HCT116 (cell line): ENCODE data around the gene SRCAP. TPM values are rescaled to one million over a fixed set of nuclear protein-coding genes. Genes with fewer than 3 reads are reported as not detected.

Source experiments
- ATAC-seq: fragments of 200-7000 bp; cut with Tn5 transposase; 2 replicates; pipeline ENCODE4 v1.9.1; 2020; ENCODE audit warnings: mild to moderate bottlenecking, moderate library complexity
- BruUV-seq: library from RNA; stranded (reverse); fragments of 400-500 nt; replicated peaks from 2 replicates; lab custom pipeline; 2021; lab: Mats Ljungman, UMichigan
- CTCF ChIA-PET: fragments of 300-600 bp; sonication (Branson Sonifier 250); formaldehyde crosslinking; loops from one replicate; lab custom pipeline; 2021; ENCODE audit warnings: antibody characterized with exemption; lab: Charles Lee
- POLR2A ChIA-PET: fragments of 300-600, 350-600 bp; sonication (Branson Sonifier 250); formaldehyde crosslinking; loops from one replicate; lab custom pipeline; 2021; ENCODE audit warnings: antibody characterized with exemption; lab: Charles Lee
- RAD21 ChIA-PET, 2 experiments: fragments of 300-600 bp; sonication (Branson Sonifier 250); formaldehyde crosslinking; loops; one replicate each; lab custom pipeline; 2023; ENCODE audit warnings: low total read pairs in 2 of 2; ENCODE audit not compliant: uncharacterized antibody in 2 of 2, unreplicated experiment in 2 of 2, low non-redundant PET in 1 of 2; lab: Charles Lee
- DNase-seq: peaks from one replicate; pipeline ENCODE4 v3.0.0-alpha.2; 2010; ENCODE audit warnings: low read depth, low spot score
- H2AFZ ChIP-seq: fragments of 200-600 bp; shearing (Covaris generic), sonication (generic); 2 replicates; pipeline ENCODE4 v1.6.1; 2017; ENCODE audit warnings: low read depth, mixed run types, mixed read lengths, antibody characterized with exemption, low read length; ENCODE audit not compliant: poor library complexity, severe bottlenecking
- H3K27ac ChIP-seq: 2 replicates; pipeline ENCODE4 v1.5.1; 2012; ENCODE audit warnings: low read depth, low read length
- H3K27me3 ChIP-seq: fragments of 200-600 bp; sonication (generic); 2 replicates; pipeline ENCODE4 v1.6.1; 2016; ENCODE audit warnings: mixed run types, low read length, mixed read lengths; ENCODE audit not compliant: insufficient read depth
- H3K36me3 ChIP-seq, 2 experiments: fragments of 200-500 bp in 1 of 2; fragments of 200-600 bp in 1 of 2; sonication (Bioruptor generic) in 1 of 2; sonication (generic) in 1 of 2; 2 replicates each; pipeline versions ENCODE4 v1.5.1 to v1.6.1; 2014 to 2016; ENCODE audit warnings: low read length in 2 of 2, inconsistent platforms in 1 of 2, mixed read lengths in 1 of 2, mixed run types in 1 of 2; ENCODE audit not compliant: insufficient read depth in 2 of 2, control insufficient read depth in 1 of 2
- H3K4me1 ChIP-seq, 2 experiments: fragments of 200-600 bp in 1 of 2; sonication (generic) in 1 of 2; 2 replicates each; pipeline versions ENCODE4 v1.5.1 to v1.6.1; 2012 to 2017; ENCODE audit warnings: low read length in 2 of 2, inconsistent platforms in 1 of 2, mild to moderate bottlenecking in 1 of 2, mixed read lengths in 1 of 2, mixed run types in 1 of 2, moderate library complexity in 1 of 2; ENCODE audit not compliant: insufficient read depth in 2 of 2, control insufficient read depth in 1 of 2
- H3K4me2 ChIP-seq: fragments of 200-600 bp; sonication (generic); 2 replicates; pipeline ENCODE4 v1.6.1; 2017; ENCODE audit warnings: mixed run types, low read length, mixed read lengths
- H3K4me3 ChIP-seq, 2 experiments: fragments of 200-600 bp in 1 of 2; sonication (generic) in 1 of 2; replicated peaks in 1 of 2; 2 replicates each; pipeline ENCODE4 v1.5.1; 2011 to 2016; ENCODE audit warnings: low read length in 2 of 2, control low read depth in 1 of 2, low read depth in 1 of 2, mild to moderate bottlenecking in 1 of 2, mixed read lengths in 1 of 2, mixed run types in 1 of 2
- H3K79me2 ChIP-seq: fragments of 200-600 bp; sonication (generic); 2 replicates; pipeline ENCODE4 v1.6.1; 2017; ENCODE audit warnings: mild to moderate bottlenecking, mixed run types, low read length, moderate library complexity, mixed read lengths; ENCODE audit not compliant: insufficient read depth
- H3K9ac ChIP-seq: fragments of 200-600 bp; sonication (generic); 2 replicates; pipeline ENCODE4 v1.6.1; 2016; ENCODE audit warnings: low read length, mixed read lengths
- H3K9me2 ChIP-seq: fragments of 200-600 bp; sonication (generic), shearing (Covaris generic); 2 replicates; pipeline ENCODE4 v1.6.1; 2017; ENCODE audit warnings: mixed run types, mild to moderate bottlenecking, moderate library complexity; ENCODE audit not compliant: insufficient read depth
- H3K9me3 ChIP-seq, 2 experiments: fragments of 200-500 bp in 1 of 2; fragments of 200-600 bp in 1 of 2; sonication (Bioruptor generic) in 1 of 2; sonication (generic) in 1 of 2; 2 replicates each; pipeline ENCODE4 v1.6.1; 2014 to 2017; ENCODE audit warnings: low read length in 2 of 2, mixed read lengths in 2 of 2, inconsistent platforms in 1 of 2, low read depth in 1 of 2, mild to moderate bottlenecking in 1 of 2, mixed run types in 1 of 2, moderate library complexity in 1 of 2; ENCODE audit not compliant: control insufficient read depth in 1 of 2, insufficient read depth in 1 of 2
- H4K20me1 ChIP-seq: fragments of 200-600 bp; sonication (generic), shearing (Covaris generic); 2 replicates; pipeline ENCODE4 v1.6.1; 2017; ENCODE audit warnings: mixed run types, mild to moderate bottlenecking, moderate library complexity; ENCODE audit not compliant: insufficient read depth
- CBX3 ChIP-seq: IDR thresholded peaks from 2 replicates; pipeline ENCODE4 v1.6.1; 2012; ENCODE audit warnings: low read depth
- CEBPB ChIP-seq: IDR thresholded peaks from 2 replicates; pipeline ENCODE4 v1.6.1; 2012; ENCODE audit warnings: low read depth
- EZH2 ChIP-seq: fragments of 200-600 bp; sonication (generic); IDR thresholded peaks from 2 replicates; pipeline ENCODE4 v1.6.1; 2017; ENCODE audit warnings: antibody characterized with exemption, mixed run types
- EZH2phosphoT487 ChIP-seq: fragments of 200-600 bp; IDR thresholded peaks from 2 replicates; pipeline ENCODE4 v1.6.1; 2018; ENCODE audit warnings: antibody characterized with exemption, borderline replicate concordance
- JUND ChIP-seq: IDR thresholded peaks from 2 replicates; pipeline ENCODE4 v1.6.1; 2012
- POLR2A ChIP-seq: IDR thresholded peaks from 2 replicates; pipeline ENCODE4 v1.7.0; 2011; ENCODE audit warnings: borderline replicate concordance; ENCODE audit not compliant: insufficient read depth, insufficient read length; ENCODE audit errors: extremely low read depth
- POLR2AphosphoS5 ChIP-seq: IDR thresholded peaks from 2 replicates; pipeline ENCODE4 v1.6.1; 2011; ENCODE audit warnings: mild to moderate bottlenecking, low read depth, low read length, moderate library complexity
- SP1 ChIP-seq: IDR thresholded peaks from 2 replicates; pipeline ENCODE4 v1.6.1; 2012; ENCODE audit warnings: low read depth
- SRF ChIP-seq: IDR thresholded peaks from 2 replicates; pipeline ENCODE4 v1.6.1; 2012; ENCODE audit warnings: low read depth
- YY1 ChIP-seq: IDR thresholded peaks from 2 replicates; pipeline ENCODE4 v1.6.1; 2011; ENCODE audit warnings: low read length, low read depth, moderate library complexity, mild to moderate bottlenecking; ENCODE audit not compliant: insufficient replicate concordance; ENCODE audit errors: extremely low read depth
- ZFX ChIP-seq: fragments of 450-650 bp; IDR thresholded peaks from 2 replicates; pipeline ENCODE4 v1.6.1; 2017
- ZNF274 ChIP-seq: fragments of 200-500 bp; sonication (Bioruptor generic); IDR thresholded peaks from 2 replicates; pipeline ENCODE4 v1.6.1; 2014; ENCODE audit warnings: mild to moderate bottlenecking, low read depth, low read length, inconsistent platforms
- intact Hi-C: fragments of 100-400 bp; cut with micrococcal nuclease; formaldehyde crosslinking; loops from 2 replicates; pipeline ENCODE4 v1.10.0; 2022
- total RNA-seq: library from RNA; stranded (reverse); gene quantifications from one replicate; pipeline ENCODE4 v1.2.1, GENCODE V29; 2021; ENCODE audit not compliant: unreplicated experiment
- TF ChIP-seq, protein P1 (sequence below): IDR thresholded peaks from 2 replicates; pipeline ENCODE4 v1.6.1; 2012; ENCODE audit warnings: low read depth
- TF ChIP-seq, protein P2 (sequence below): IDR thresholded peaks from 2 replicates; pipeline ENCODE4 v1.6.1; 2012

The SRCAP gene
- total RNA-seq, 1 experiment from 2014 or later, result 59.6 TPM

- Histone ChIP-seq H3K9me2 (no peaks in the 10 kb centered on the region), H3K4me3 (peak overlapping the region in 1 of 2 experiments; percentile 97; a peak in 1 of 4 replicates), H3K36me3 (peaks cover 10 to 21% of the 10 kb centered on the region in 2 experiments), H3K9me3 (no peaks in the 10 kb centered on the region), H2AFZ (no peak overlapping the region), H3K4me2 (peak overlapping the region; percentile 95), H3K27me3 (no peaks in the 10 kb centered on the region), H3K9ac (peak overlapping the region; percentile 96; the same call in 1 of the 2 replicates), H3K79me2 (peaks cover 15% of the 10 kb centered on the region; the same call in 1 of the 2 replicates), H4K20me1 (no peaks in the 10 kb centered on the region), H3K27ac (no peak overlapping the region), H3K4me1 (peaks cover 16 to 26% of the 10 kb centered on the region in 2 experiments; a peak in 3 of 4 replicates)
- CTCF ChIA-PET, result no interaction called here
- intact Hi-C loops, result no loop called here
- RAD21 ChIA-PET, result no interaction called here
- BruUV-seq, result no TSS peak
- DNase-seq (no peak), ATAC-seq (no peak)
- no peak for TF ChIP-seq EZH2phosphoT487
- TF ChIP-seq POLR2A, result no peak
- TF ChIP-seq EZH2, result no peak
- TF ChIP-seq POLR2AphosphoS5, result no peak
- no peak for TF ChIP-seq JUND
- TF ChIP-seq, protein P1, sequence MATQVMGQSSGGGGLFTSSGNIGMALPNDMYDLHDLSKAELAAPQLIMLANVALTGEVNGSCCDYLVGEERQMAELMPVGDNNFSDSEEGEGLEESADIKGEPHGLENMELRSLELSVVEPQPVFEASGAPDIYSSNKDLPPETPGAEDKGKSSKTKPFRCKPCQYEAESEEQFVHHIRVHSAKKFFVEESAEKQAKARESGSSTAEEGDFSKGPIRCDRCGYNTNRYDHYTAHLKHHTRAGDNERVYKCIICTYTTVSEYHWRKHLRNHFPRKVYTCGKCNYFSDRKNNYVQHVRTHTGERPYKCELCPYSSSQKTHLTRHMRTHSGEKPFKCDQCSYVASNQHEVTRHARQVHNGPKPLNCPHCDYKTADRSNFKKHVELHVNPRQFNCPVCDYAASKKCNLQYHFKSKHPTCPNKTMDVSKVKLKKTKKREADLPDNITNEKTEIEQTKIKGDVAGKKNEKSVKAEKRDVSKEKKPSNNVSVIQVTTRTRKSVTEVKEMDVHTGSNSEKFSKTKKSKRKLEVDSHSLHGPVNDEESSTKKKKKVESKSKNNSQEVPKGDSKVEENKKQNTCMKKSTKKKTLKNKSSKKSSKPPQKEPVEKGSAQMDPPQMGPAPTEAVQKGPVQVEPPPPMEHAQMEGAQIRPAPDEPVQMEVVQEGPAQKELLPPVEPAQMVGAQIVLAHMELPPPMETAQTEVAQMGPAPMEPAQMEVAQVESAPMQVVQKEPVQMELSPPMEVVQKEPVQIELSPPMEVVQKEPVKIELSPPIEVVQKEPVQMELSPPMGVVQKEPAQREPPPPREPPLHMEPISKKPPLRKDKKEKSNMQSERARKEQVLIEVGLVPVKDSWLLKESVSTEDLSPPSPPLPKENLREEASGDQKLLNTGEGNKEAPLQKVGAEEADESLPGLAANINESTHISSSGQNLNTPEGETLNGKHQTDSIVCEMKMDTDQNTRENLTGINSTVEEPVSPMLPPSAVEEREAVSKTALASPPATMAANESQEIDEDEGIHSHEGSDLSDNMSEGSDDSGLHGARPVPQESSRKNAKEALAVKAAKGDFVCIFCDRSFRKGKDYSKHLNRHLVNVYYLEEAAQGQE, result no peak
- POLR2A ChIA-PET, result no interaction called here
These were observed 46.3 kb upstream of the SRCAP start for GRCh38 chr16:30652718-30653117.

DNA sequence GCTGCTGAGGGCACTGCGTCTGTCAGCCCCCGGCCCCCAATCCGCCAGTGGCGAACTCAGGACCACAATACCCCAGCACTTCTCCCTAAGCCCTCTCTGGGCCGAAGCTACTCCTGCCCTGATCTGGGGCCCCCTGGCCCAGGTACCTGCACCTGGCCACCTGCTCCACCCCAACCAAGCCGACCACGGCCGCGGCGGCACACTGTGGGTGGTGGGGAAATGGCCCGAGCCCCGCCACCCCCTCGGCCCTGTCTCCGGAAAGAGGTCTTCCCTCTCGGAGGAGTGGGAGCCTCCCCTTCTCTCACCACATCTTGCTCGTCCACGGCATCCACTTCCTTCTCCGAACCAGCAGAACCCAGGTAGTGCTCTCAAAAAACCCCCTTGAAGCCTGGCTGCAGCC is 44.1 kb upstream of the SRCAP start:
- Histone ChIP-seq H3K9ac (no peak overlapping the region), H2AFZ (no peak overlapping the region), H3K4me3 (no peak overlapping the region), H3K27ac (no peak overlapping the region), H3K79me2 (peaks cover 18% of the 10 kb centered on the region), H3K36me3 (peaks cover 10 to 21% of the 10 kb centered on the region in 2 experiments), H3K9me2 (no peaks in the 10 kb centered on the region), H3K4me2 (no peak overlapping the region), H3K4me1 (peaks cover 16 to 26% of the 10 kb centered on the region in 2 experiments; a peak in 3 of 4 replicates), H3K9me3 (no peaks in the 10 kb centered on the region), H3K27me3 (no peaks in the 10 kb centered on the region), H4K20me1 (no peaks in the 10 kb centered on the region)
- ATAC-seq, result no peak
- ChIA-PET CTCF (no interaction called here), RAD21 (no interaction called here), POLR2A (no interaction called here)
- intact Hi-C loops, result no loop called here
- no TSS peak for BruUV-seq
- no peak for DNase-seq
- TF ChIP-seq CEBPB (no peak), POLR2A (no peak), POLR2AphosphoS5 (no peak), SP1 (no peak), ZNF274 (no peak), CBX3 (no peak), EZH2phosphoT487 (no peak), ZFX (no peak), SRF (no peak), YY1 (no peak)
- TF ChIP-seq, protein P1, result no peak
- TF ChIP-seq, protein P2, sequence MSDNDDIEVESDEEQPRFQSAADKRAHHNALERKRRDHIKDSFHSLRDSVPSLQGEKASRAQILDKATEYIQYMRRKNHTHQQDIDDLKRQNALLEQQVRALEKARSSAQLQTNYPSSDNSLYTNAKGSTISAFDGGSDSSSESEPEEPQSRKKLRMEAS, result no peak
